Activated T-cell treated with anti-CD3 and anti-CD28 coated beads, Interleukin-2, amount 50 U/mL, for 4 hours (primary cell): ENCODE results near the gene HOXB7. TPM values are rescaled to one million over a fixed set of nuclear protein-coding genes. Genes with fewer than 3 reads are reported as not detected.

ENCODE experiments used
- ATAC-seq, 2 donors: fragments of 200-7000 bp; cut with Tn5 transposase; one replicate each; pipeline ENCODE4 v1.10.0; 2021
- DNase-seq: peaks from one replicate; pipeline ENCODE4 v3.0.0-alpha.2; 2020
- H3K27me3 Mint-ChIP-seq: one replicate; pipeline ENCODE4 v1.8.0; 2021; ENCODE audit warnings: low read depth, mixed read lengths
- H3K36me3 Mint-ChIP-seq: one replicate; pipeline ENCODE4 v1.8.0; 2022; ENCODE audit warnings: mixed read lengths; ENCODE audit not compliant: insufficient read depth
- H3K4me1 Mint-ChIP-seq: one replicate; pipeline ENCODE4 v1.8.0; 2021; ENCODE audit warnings: low read depth, mixed read lengths
- H3K4me3 Mint-ChIP-seq: one replicate; pipeline ENCODE4 v1.8.0; 2021; ENCODE audit warnings: mild to moderate bottlenecking, moderate library complexity, mixed read lengths
- H3K9me3 Mint-ChIP-seq: one replicate; pipeline ENCODE4 v1.8.0; 2021; ENCODE audit warnings: mixed read lengths
- total RNA-seq, 3 donors: library from RNA; stranded (reverse); gene quantifications; one replicate each; pipeline ENCODE4 v1.2.1, GENCODE V29; 2021

The HOXB7 gene
- total RNA-seq, 3 donors from 2014 or later, result 0.18 to 0.43 (median 0.38) TPM

DNA sequence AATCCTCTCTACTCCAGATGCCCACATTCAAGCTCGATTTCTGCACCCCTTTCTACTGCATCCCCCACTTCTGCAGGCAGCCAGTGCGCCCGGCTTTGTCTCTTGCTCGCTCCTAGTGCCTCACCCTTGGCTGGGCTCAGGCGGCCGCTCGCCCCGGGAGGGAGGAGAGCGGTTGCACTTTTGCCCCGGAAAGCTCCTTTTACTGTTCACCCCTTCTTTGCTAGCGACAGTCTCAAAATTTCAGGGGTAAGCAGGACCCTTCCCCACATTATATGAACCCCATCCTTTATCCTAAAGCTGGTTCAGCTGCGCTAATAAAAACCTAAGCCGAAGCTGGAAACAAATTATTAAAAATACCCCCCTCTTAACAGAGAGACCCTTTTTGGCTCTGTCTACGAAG is 18.2 kb downstream of the HOXB7 start:
- H3K27me3 Mint-ChIP-seq, result peaks cover 87% of the 10 kb centered on the region
- H3K9me3 Mint-ChIP-seq, result no peaks in the 10 kb centered on the region
- peaks cover 26% of the 10 kb centered on the region for H3K4me1 Mint-ChIP-seq
- H3K36me3 Mint-ChIP-seq, result no peaks in the 10 kb centered on the region
- peak overlapping the region; percentile 76 for H3K4me3 Mint-ChIP-seq
- ATAC-seq, result peak in 1 of 2 donors; percentile 40
- no peak for DNase-seq

- DNase-seq (no peak), ATAC-seq (no peak)
- Mint-ChIP-seq H3K4me3 (no peak overlapping the region), H3K36me3 (no peaks in the 10 kb centered on the region), H3K9me3 (no peaks in the 10 kb centered on the region), H3K4me1 (peaks cover 21% of the 10 kb centered on the region), H3K27me3 (peaks cover 87% of the 10 kb centered on the region)
Observed at GRCh38 chr17:48592057-48592514, 18.7 kb downstream of the HOXB7 start.

- Mint-ChIP-seq H3K36me3 (no peaks in the 10 kb centered on the region), H3K9me3 (no peaks in the 10 kb centered on the region), H3K4me3 (peak overlapping the region; percentile 20), H3K27me3 (peaks cover 87% of the 10 kb centered on the region), H3K4me1 (peaks cover 17% of the 10 kb centered on the region)
- ATAC-seq (no peak), DNase-seq (no peak)
Observed at GRCh38 chr17:48591255-48592056, 19.4 kb downstream of the HOXB7 start.

DNA sequence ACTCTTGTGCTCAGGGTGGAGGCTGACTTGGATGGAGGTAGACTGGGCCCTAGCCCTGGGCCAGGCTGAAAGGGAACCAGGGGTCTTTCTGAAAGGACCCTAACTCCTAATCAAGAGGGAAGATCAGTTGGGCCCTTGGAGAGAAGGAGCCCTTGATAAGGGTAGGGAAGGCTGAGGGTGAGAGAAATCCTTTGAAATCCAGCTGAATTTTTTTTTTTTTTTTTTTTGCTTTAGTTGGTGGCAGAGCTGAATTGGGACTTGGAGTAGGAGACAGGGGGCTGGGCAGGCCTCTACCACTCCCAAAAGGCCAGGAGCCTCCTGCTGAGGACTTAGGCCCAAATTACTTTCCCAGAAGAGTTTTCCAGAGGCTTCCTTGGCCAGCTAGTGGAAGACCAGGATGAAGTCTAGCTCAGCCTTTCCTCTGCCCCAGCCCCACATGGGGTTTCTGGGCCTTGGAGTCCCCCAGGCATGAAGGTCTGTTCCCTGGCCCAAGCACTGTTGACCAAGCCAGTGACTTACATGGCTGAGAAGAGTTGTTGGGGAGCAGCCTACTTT is 20.1 kb downstream of the HOXB7 start:
- DNase-seq, result no peak
- Mint-ChIP-seq H3K9me3 (no peaks in the 10 kb centered on the region), H3K36me3 (no peaks in the 10 kb centered on the region), H3K4me3 (peak overlapping the region; percentile 20), H3K4me1 (peaks cover 22% of the 10 kb centered on the region), H3K27me3 (peaks cover 89% of the 10 kb centered on the region)
- ATAC-seq, result no peak

GRCh38 chr17:48589831-48590606 is 20.8 kb downstream of the HOXB7 start, which contains the start of gene HOXB3:
HOXB3 (minus strand) TSS chr17:48590241; CDS start chr17:48552474, 37,767 bp downstream.
- peaks cover 89% of the 10 kb centered on the region for H3K27me3 Mint-ChIP-seq
- peaks cover 27% of the 10 kb centered on the region for H3K4me1 Mint-ChIP-seq
- peak within 1 kb of the TSS; percentile 20 for H3K4me3 Mint-ChIP-seq
- no peak for DNase-seq
- H3K36me3 Mint-ChIP-seq, result no peaks in the 10 kb centered on the region
- no peaks in the 10 kb centered on the region for H3K9me3 Mint-ChIP-seq
- ATAC-seq, result no peak

GRCh38 chr17:48589060-48589830 is 21.6 kb downstream of the HOXB7 start:
- ATAC-seq, result no peak
- DNase-seq, result no peak
- Mint-ChIP-seq H3K4me1 (peaks cover 29% of the 10 kb centered on the region), H3K4me3 (no peak overlapping the region), H3K9me3 (no peaks in the 10 kb centered on the region), H3K36me3 (no peaks in the 10 kb centered on the region), H3K27me3 (peaks cover 87% of the 10 kb centered on the region)

- peaks cover 27% of the 10 kb centered on the region for H3K4me1 Mint-ChIP-seq
- no peaks in the 10 kb centered on the region for H3K9me3 Mint-ChIP-seq
Observed at GRCh38 chr17:48588528-48588927, 22.3 kb downstream of the HOXB7 start.

DNA sequence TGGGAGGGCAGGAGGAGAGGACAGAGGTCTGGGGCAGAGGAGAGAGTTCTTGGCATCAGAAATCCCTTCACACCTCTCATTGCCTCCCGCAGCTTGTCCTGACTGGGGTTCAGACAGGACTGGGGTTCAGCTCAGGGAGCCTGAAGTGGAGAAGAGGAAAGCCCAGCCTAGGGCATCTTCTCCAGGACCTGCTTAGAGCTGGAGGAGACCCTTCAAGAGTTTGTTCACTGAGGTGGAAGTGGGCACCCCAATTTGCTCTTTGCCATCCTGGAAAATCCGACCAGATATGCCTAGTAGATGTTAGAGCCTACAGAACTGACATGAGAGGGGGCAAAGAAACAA is 22.8 kb downstream of the HOXB7 start:
- Mint-ChIP-seq H3K36me3 (no peaks in the 10 kb centered on the region), H3K27me3 (peaks cover 88% of the 10 kb centered on the region), H3K9me3 (no peaks in the 10 kb centered on the region), H3K4me3 (no peak overlapping the region), H3K4me1 (peaks cover 24% of the 10 kb centered on the region)
- DNase-seq (no peak), ATAC-seq (no peak)

More at GRCh38 chr17:48588528-48588927, 22.3 kb downstream of the HOXB7 start:
- H3K4me3 Mint-ChIP-seq, result no peak overlapping the region
- DNase-seq (no peak), ATAC-seq (no peak)
- H3K36me3 Mint-ChIP-seq, result no peaks in the 10 kb centered on the region
- H3K27me3 Mint-ChIP-seq, result peaks cover 88% of the 10 kb centered on the region

DNA sequence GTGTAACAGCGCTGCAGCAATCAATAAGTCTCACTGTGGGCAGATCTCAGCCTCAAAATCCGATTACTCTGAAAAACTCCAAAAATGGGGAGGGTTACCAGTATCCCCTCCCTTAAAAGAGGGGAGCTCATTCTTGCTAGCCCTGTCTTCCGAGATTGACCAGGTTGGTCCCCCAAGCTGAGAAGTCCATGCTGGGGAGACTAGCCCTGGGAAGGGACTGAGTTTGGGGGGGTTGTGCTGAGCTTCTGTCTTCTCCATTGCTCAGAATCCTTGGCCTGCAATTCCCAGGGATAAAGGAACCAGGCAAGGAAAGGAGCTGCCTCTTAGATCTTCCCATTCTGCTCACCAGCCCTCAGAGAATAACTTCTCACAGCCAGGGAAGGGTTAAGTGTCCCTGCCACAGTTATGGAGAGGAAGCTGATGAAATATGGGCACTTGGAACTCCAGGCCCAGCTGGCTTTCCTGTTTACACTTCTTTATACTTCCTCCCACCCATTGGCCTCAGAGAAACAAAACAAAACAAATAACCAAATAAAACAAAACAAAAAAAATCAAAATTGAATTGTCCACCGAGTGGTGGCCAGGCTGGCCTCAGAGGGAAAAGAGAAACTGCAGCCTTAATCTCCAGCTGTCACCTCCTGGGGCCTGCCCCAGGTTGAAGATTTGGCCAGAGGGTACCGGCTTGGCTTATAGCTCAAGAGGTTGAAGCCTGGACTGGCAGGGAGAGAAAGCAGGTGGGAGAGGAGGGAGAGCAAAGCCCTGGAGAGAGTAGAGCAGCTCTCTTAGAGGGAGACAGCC is 23.3 kb downstream of the HOXB7 start:
- H3K4me1 Mint-ChIP-seq, result peaks cover 21% of the 10 kb centered on the region
- peaks cover 88% of the 10 kb centered on the region for H3K27me3 Mint-ChIP-seq
- ATAC-seq, result no peak
- DNase-seq, result no peak
- H3K36me3 Mint-ChIP-seq, result no peaks in the 10 kb centered on the region
- no peaks in the 10 kb centered on the region for H3K9me3 Mint-ChIP-seq
- H3K4me3 Mint-ChIP-seq, result no peak overlapping the region

DNA sequence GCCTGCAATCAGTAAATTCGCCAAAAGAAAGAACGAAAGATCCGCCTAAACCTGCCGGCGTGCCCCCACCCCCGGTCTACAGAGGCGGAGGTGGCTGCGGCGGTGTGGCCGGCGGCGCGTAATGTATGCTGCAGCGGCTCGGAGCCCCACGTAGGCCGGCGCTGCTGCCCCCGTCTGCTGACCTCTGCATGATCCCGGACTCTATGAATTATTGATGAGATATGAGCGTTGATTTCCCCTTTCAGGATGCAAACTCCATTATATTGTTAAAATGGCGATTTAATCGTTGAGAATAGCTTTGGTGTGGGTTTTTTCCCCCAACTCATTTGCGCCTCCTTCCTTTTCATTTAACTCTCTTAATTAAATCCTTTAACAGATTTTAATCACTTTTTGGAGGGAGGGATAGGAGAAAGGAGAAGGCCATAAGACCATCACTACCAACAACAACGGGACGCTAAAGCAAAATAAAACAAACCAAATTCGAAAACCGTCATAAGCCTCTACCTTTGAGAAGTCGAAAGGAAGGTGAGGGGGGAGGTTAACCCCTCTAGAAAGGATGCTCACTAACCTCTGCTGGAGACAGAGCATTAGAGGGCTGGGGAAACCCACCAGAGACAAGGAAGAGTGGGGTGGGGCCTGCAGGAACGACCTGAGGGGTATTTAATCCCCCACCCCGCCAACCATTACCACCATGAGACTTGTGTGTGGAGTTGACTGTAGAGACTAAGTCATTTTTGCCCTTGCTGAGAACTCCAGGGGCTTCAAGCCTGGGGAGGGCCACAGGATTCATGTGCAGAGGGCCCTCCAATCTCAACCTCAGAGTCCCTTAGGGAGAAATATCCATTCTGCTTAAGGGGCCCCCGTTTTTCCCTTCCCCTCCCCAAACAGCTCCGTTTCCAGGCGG is 24.2 kb downstream of the HOXB7 start:
- H3K9me3 Mint-ChIP-seq, result no peaks in the 10 kb centered on the region
- H3K36me3 Mint-ChIP-seq, result no peaks in the 10 kb centered on the region
- DNase-seq, result peak; percentile 33
- H3K4me3 Mint-ChIP-seq, result peak overlapping the region; percentile 85
- ATAC-seq, result no peak
- H3K4me1 Mint-ChIP-seq, result peaks cover 27% of the 10 kb centered on the region
- H3K27me3 Mint-ChIP-seq, result peaks cover 92% of the 10 kb centered on the region

DNA sequence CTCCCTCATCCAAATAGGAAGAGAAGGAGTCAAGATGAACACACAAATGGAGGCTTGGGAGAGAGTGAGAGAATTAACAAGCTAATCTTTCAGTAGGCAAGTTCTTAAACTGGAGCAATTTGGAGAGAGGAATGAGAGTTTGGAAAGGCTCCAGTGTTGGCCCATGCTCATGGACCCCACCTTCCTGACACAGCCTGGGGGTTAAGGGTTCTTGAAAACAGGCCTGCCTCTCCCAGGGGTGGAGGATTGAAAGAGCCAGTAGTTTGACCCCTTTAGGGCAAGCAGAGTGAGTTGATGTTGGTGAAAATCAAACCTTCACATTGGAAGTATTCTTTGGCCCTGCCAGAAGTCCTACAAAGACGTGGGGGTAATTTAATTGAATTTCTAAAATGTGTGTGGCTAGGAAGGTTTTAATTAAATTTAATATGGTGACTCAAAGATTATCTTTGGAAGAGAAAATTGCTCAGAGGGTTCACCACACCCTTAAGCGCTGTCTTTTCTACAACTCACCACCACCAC is 26.5 kb downstream of the HOXB7 start:
- no peaks in the 10 kb centered on the region for H3K9me3 Mint-ChIP-seq
- no peak for DNase-seq
- H3K4me3 Mint-ChIP-seq, result peak overlapping the region; percentile 9
- ATAC-seq, result no peak
- H3K27me3 Mint-ChIP-seq, result peaks cover 91% of the 10 kb centered on the region
- H3K4me1 Mint-ChIP-seq, result peaks cover 46% of the 10 kb centered on the region
- no peaks in the 10 kb centered on the region for H3K36me3 Mint-ChIP-seq

GRCh38 chr17:48583708-48584222 is 27.1 kb downstream of the HOXB7 start:
- no peak for ATAC-seq
- Mint-ChIP-seq H3K9me3 (no peaks in the 10 kb centered on the region), H3K4me1 (peaks cover 51% of the 10 kb centered on the region), H3K36me3 (no peaks in the 10 kb centered on the region), H3K27me3 (peaks cover 92% of the 10 kb centered on the region), H3K4me3 (peak overlapping the region; percentile 9)
- no peak for DNase-seq
